Activated T-helper 9 cell treated with anti-CD3 and anti-CD28 coated beads, Interleukin-2, amount 50 U/mL, for 16 hours (primary cell): ENCODE data around the gene TAS2R20.
"Not testable (repeated sequence)": the region's sequence is repeated elsewhere in the genome, so short reads cannot be mapped to it uniquely, and the experiment has no call there.

Experiments
- DNase-seq: peaks from one replicate; pipeline ENCODE4 v3.0.0-alpha.2; 2020; ENCODE audit warnings: low read depth

TAS2R20 gene

GRCh38 chr12:10998204-10998603, at the start of gene TAS2R20:
TSS of gene TAS2R20 (minus strand) at chr12:10998304. CDS start at chr12:10997875, 429 bp downstream.
- DNase-seq, result no peak

GRCh38 chr12:11041366-11041765, 43.3 kb upstream of the TAS2R20 start:
- DNase-seq, result not testable (repeated sequence)

GRCh38 chr12:11040162-11040561, 42.1 kb upstream of the TAS2R20 start:
- DNase-seq, result no peak

GRCh38 chr12:11039171-11039570, 41.1 kb upstream of the TAS2R20 start:
- DNase-seq, result no peak

- not testable (repeated sequence) for DNase-seq
Measured at GRCh38 chr12:11033959-11034358, 35.9 kb upstream of the TAS2R20 start.

GRCh38 chr12:11031307-11031706, 33.2 kb upstream of the TAS2R20 start, which contains the start of gene TAS2R31:
TSS of gene TAS2R31 (minus strand) at chr12:11031407. CDS start at chr12:11031335, 72 bp downstream.
- no peak for DNase-seq

- no peak for DNase-seq
Measured at GRCh38 chr12:11026118-11026517, 28.0 kb upstream of the TAS2R20 start.

- DNase-seq, result no peak
Measured at GRCh38 chr12:11023387-11023786, 25.3 kb upstream of the TAS2R20 start.

- DNase-seq, result no peak
Measured at GRCh38 chr12:11022520-11022919, 24.4 kb upstream of the TAS2R20 start, which contains the start of gene TAS2R19. TSS of gene TAS2R19 (minus strand) at chr12:11022620. CDS start at chr12:11022571, 49 bp downstream.

- no peak for DNase-seq
Measured at GRCh38 chr12:11016937-11017336, 18.8 kb upstream of the TAS2R20 start.

- DNase-seq, result no peak
Measured at GRCh38 chr12:11015775-11016430, 17.8 kb upstream of the TAS2R20 start.

GRCh38 chr12:11014234-11014633, 16.1 kb upstream of the TAS2R20 start:
- DNase-seq, result no peak

- no peak for DNase-seq
Measured at GRCh38 chr12:11007608-11008007, 9.5 kb upstream of the TAS2R20 start.

- no peak for DNase-seq
Measured at GRCh38 chr12:10994307-10994706, 3.8 kb downstream of the TAS2R20 start.

- DNase-seq, result no peak
Measured at GRCh38 chr12:10989107-10989506, 9.0 kb downstream of the TAS2R20 start.

GRCh38 chr12:10986812-10987211, 11.3 kb downstream of the TAS2R20 start, which contains the start of gene TAS2R50:
TSS of gene TAS2R50 (minus strand) at chr12:10986912. CDS start at chr12:10986860, 52 bp downstream.
- DNase-seq, result no peak

- DNase-seq, result no peak
Measured at GRCh38 chr12:10982244-10982643, 15.9 kb downstream of the TAS2R20 start.

GRCh38 chr12:10974965-10975364, 23.1 kb downstream of the TAS2R20 start:
- no peak for DNase-seq

- no peak for DNase-seq
Measured at GRCh38 chr12:10968765-10969456, 29.2 kb downstream of the TAS2R20 start.

GRCh38 chr12:10967409-10967808, 30.7 kb downstream of the TAS2R20 start:
- DNase-seq, result no peak

- DNase-seq, result no peak
Measured at GRCh38 chr12:10966314-10966713, 31.8 kb downstream of the TAS2R20 start.

- DNase-seq, result no peak
Measured at GRCh38 chr12:10965476-10965875, 32.6 kb downstream of the TAS2R20 start.

GRCh38 chr12:10960211-10960610, 37.9 kb downstream of the TAS2R20 start:
- DNase-seq, result no peak
